ENCODE data around the gene CTBP2.

DNA sequence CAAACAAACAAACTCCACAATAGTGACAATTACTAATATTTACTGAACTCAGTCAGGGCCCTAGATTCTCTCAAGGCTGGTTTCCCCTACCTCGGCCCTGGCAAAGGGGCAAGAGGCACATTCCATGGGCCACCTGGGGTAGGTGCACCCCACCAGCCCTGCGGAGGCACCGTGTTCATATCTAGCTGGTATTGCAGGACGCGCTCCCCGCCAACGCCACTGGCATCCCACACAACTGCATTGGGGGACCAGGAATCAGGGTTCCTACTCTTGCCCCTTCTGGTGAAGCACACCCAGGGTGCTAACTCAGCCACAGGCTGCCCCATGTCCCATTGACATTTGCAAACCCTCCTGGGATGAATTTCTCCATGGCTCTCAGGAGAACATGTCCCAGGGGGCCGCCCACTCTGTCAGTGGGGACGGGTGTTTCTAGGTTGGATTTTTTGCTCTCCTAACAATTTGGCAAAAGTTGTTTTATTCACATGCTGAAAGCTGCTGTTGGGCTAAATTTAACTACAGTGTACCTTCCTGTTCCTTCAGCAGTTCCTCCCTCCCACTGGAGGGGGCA is 141.7 kb downstream of the CTBP2 start:
- TF ChIP-seq EZH2 (IDR thresholded peaks at IDR 0.05): no peak
- TF ChIP-seq, protein P1, sequence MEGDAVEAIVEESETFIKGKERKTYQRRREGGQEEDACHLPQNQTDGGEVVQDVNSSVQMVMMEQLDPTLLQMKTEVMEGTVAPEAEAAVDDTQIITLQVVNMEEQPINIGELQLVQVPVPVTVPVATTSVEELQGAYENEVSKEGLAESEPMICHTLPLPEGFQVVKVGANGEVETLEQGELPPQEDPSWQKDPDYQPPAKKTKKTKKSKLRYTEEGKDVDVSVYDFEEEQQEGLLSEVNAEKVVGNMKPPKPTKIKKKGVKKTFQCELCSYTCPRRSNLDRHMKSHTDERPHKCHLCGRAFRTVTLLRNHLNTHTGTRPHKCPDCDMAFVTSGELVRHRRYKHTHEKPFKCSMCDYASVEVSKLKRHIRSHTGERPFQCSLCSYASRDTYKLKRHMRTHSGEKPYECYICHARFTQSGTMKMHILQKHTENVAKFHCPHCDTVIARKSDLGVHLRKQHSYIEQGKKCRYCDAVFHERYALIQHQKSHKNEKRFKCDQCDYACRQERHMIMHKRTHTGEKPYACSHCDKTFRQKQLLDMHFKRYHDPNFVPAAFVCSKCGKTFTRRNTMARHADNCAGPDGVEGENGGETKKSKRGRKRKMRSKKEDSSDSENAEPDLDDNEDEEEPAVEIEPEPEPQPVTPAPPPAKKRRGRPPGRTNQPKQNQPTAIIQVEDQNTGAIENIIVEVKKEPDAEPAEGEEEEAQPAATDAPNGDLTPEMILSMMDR (IDR thresholded peaks at IDR 0.05): no peak

Measured in neural progenitor cell (in vitro differentiated cells).